ENCODE measurements around the gene GAS2L3. TPM values are rescaled to one million over a fixed set of nuclear protein-coding genes. Genes with fewer than 3 reads are reported as not detected.
A peak's percentile ranks its signal among the peaks of the same experiment; 100 is the strongest.

GAS2L3 gene
- total RNA-seq, 1 donor from 2014 or later = 15.1 TPM

DNA sequence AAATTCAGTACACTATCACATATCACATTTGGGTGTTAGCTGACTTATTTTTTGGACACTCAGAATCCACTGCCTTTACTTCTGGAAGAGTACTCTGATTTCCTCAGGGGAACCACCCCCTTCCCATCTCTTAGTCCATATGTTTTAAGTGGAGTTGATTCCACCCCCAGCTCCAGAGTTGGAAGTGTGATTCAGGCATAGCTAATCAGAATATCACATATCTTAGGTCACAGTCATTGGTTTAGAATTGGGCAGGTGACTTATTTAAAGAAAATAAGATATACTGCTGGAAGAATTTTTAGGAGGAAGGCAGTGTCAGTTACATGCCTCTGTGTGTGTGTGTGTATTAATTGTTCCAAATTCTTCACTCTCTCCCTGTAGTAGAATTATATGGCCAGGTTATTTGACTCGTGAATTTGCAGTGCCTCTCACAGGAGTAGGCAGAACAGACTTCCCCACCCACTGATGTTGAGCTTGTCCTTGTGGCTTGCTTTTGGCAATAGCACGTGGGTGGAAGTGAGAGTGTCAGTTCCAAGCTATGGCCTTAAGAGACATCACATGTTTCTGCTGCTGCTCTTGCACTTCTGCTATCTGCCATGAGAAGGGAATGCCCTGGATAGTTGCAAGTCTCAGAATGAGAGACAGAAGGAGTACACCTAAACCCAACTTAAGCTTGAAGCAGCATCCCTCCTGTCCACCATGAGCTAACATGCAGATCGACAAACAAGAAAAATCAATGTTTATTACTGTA, 6.4 kb upstream of the GAS2L3 start:
- Histone ChIP-seq H3K4me3 (no peak overlapping the region), H3K27ac (no peak overlapping the region), H3K27me3 (no peaks in the 10 kb centered on the region), H3K36me3 (no peaks in the 10 kb centered on the region), H3K9me3 (no peaks in the 10 kb centered on the region), H3K4me1 (no peaks in the 10 kb centered on the region)
- intact Hi-C loops (cut with DNase I) = no loop called here
- TF ChIP-seq, protein P1, sequence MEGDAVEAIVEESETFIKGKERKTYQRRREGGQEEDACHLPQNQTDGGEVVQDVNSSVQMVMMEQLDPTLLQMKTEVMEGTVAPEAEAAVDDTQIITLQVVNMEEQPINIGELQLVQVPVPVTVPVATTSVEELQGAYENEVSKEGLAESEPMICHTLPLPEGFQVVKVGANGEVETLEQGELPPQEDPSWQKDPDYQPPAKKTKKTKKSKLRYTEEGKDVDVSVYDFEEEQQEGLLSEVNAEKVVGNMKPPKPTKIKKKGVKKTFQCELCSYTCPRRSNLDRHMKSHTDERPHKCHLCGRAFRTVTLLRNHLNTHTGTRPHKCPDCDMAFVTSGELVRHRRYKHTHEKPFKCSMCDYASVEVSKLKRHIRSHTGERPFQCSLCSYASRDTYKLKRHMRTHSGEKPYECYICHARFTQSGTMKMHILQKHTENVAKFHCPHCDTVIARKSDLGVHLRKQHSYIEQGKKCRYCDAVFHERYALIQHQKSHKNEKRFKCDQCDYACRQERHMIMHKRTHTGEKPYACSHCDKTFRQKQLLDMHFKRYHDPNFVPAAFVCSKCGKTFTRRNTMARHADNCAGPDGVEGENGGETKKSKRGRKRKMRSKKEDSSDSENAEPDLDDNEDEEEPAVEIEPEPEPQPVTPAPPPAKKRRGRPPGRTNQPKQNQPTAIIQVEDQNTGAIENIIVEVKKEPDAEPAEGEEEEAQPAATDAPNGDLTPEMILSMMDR (IDR thresholded peaks at IDR 0.05) = no peak
- DNase-seq (no peak), ATAC-seq (peak; percentile 96)

DNA sequence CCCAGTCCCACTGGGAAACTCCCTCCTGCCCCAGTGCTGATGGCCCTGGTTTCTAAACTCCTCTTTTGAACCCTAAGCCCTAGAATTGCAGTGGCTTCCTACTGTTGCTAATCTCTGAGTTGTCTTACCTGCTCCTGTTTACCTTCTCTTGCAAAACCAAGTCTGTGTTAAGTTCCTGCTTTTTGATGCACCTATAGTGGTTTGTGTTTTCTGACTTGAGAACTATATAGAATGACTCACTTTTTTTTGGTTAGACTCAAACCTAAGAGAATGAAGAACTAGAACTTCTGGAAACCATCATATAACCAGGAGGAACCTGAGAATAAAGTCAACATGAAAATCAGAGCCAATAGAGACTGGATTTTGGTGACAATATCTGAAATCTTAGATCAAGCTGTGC, 5.5 kb upstream of the GAS2L3 start:
- Histone ChIP-seq H3K9me3 (no peaks in the 10 kb centered on the region), H3K27me3 (no peaks in the 10 kb centered on the region), H3K36me3 (no peaks in the 10 kb centered on the region), H3K4me1 (no peaks in the 10 kb centered on the region), H3K27ac (no peak overlapping the region), H3K4me3 (no peak overlapping the region)
- ATAC-seq (no peak), DNase-seq (no peak)
- TF ChIP-seq, protein P1 (IDR thresholded peaks at IDR 0.05) = no peak
- intact Hi-C loops (cut with DNase I) = no loop called here

DNA sequence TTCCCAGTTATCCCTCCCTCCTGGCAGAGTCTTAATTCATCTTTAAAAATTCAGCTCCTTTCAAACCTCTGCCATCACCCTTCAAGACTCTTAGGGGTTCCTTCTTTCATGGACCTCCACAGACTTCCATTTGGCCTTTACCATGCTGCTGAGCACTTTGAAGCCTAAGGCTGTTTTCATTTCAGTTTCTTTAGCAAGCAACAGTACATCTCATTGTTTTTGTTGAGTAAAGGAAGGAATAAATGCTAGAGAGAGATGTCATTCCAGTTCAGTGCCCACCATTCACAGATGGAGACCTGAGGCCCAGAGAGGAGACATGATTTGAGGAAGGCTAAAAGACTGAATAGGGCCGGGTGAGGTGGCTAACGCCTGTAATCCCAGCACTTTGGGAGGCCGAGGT, 1.3 kb upstream of the GAS2L3 start:
- TF ChIP-seq, protein P1 (IDR thresholded peaks at IDR 0.05) = no peak
- intact Hi-C loops (cut with DNase I) = no loop called here
- no peaks in the 10 kb centered on the region for H3K9me3 ChIP-seq
- no peak overlapping the region for H3K4me3 ChIP-seq
- H3K27ac ChIP-seq = no peak overlapping the region
- no peaks in the 10 kb centered on the region for H3K27me3 ChIP-seq
- no peak for ATAC-seq
- H3K36me3 ChIP-seq = no peaks in the 10 kb centered on the region
- DNase-seq = no peak
- peaks cover 10% of the 10 kb centered on the region for H3K4me1 ChIP-seq

DNA sequence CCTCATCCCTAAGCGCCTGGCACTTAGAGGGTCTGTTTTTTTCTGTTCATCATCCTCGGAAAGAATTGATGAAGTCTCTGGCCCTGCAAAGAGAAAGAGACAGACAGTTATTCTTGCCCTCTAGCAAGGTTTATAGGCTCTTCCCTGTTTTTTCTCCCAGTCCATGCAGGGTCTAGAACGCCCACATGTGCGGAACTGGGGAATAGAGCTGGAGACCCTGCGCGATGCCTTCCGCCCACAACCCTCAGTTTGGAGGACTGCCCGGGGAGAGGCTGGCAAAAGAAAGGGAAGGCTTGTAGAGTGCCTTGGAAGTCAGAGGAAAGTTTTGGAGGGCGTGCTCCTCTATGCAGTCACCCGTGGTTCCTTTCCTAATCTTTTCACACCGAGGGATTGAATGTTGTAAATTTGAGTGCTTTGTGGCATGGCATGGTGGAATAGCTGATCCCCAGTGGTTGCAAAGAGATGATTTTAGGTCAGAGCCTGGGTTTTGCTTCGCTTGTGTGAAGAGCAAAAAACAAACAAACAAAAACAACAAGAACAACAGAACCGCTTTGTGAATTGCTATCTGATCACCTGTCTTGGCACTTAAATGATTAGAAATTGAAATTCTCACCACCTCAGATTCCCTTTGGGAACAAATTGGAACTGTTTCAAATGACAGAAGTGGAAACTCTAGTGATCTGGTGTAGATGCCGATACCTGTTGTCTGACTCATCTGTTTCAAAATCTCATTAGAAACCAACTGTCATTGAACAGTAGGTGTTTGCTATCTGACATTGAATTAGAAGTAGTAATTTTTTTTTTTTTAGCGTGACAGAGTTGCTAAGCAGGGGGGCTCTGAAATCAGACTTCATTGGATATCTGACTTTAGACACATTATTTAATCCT, 947 bp downstream of the GAS2L3 start:
- Histone ChIP-seq H3K9me3 (no peaks in the 10 kb centered on the region), H3K36me3 (no peaks in the 10 kb centered on the region), H3K27ac (peak overlapping the region; percentile 82), H3K4me1 (peaks cover 10% of the 10 kb centered on the region), H3K27me3 (no peaks in the 10 kb centered on the region), H3K4me3 (peak overlapping the region; percentile 72)
- intact Hi-C loops (cut with DNase I) = no loop called here
- DNase-seq = no peak
- ATAC-seq = peak; percentile 7
- TF ChIP-seq, protein P1 (IDR thresholded peaks at IDR 0.05) = no peak

DNA sequence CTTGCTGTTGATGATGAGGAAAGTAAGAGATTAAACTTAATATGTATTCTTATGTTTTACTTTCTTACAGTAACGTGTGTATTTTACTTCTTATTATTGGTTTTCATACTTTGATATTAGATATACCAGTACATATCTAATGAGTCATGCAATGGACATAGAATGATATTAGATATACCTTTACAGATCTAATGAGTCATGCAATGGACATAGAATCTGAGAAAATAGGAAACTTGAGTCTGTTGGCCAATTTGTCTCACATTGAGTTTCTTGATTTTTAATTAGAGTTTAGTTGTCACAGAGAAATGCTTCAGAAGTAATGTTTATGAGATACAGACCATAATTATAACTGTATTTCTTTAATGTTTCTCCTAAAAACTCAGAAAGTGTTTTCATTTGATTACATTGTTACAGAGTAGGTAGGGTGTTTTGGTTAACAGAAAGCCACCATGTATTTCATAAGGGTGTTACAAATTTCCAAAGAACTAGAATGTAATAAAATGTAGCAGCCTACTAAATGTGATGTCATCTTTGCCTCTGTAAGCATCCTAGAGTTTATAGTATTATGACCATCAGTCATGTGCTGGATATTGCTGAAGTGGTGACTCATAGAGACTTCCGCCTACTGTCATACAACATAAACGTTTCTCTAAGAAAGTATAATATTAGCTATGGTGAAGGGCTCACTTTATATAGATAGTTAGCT, 3.0 kb downstream of the GAS2L3 start:
- TF ChIP-seq, protein P1 (IDR thresholded peaks at IDR 0.05) = no peak
- Histone ChIP-seq H3K27ac (no peak overlapping the region), H3K4me3 (no peak overlapping the region), H3K9me3 (no peaks in the 10 kb centered on the region), H3K4me1 (peaks cover 10% of the 10 kb centered on the region), H3K36me3 (no peaks in the 10 kb centered on the region), H3K27me3 (no peaks in the 10 kb centered on the region)
- DNase-seq (no peak), ATAC-seq (peak; percentile 6)
- intact Hi-C loops (cut with DNase I) = no loop called here
